Heart left ventricle (tissue), 13 donors: ENCODE measurements around the gene TREH.

ENCODE experiments used
- POLR2A ChIP-seq, 2 donors: fragments of 450-650 bp; IDR thresholded peaks; one replicate each; pipeline ENCODE4 v1.6.1; 2017; ENCODE audit warnings: antibody characterized with exemption in 2 of 2, mild to moderate bottlenecking in 2 of 2, moderate library complexity in 2 of 2
- TF ChIP-seq, protein P1 (sequence below), 12 donors: fragments of 200-600 bp; sonication (generic) in 4 of 12; IDR thresholded peaks; one replicate each; pipeline versions ENCODE4 v1.5.0 to v1.8.0; 2018 to 2022; ENCODE audit warnings: antibody characterized with exemption in 12 of 12, mild to moderate bottlenecking in 5 of 12
- donor health status: ischemic (EF 13 %, LVEDD 7.1; RV severe dilation, severe dysfunction).
- donor health status: DM: no; HTN: yes; CAD: no.
- donor health status: DM: no; HTN: no; CAD: no.
- donor health status: ischemic (EF 25% LVEDD 6.9; RV normal size, moderate dysfunction).
- donor health status: ischemic (EF 25% LVEDD 5.7; RV mildly dilated, moderate dysfunction).
- donor health status: ischemic (EF 35%, LVEDD 5.7; RV mildly dilated, moderate dysfunction).
- donor health status: nonischemic (EF 11% LVEDD 7.7; RV severe dilation, severe dysfunction).
- donor health status: DM: yes; HTN: yes; CAD: no.
- donor health status: PGD.
- donor health status: ischemic (EF 29% LVEDD 5.4; RV normal size, mild dysfunction).
- donor health status: nonischemic (EF 23%, LVEDD 6.1; RV moderate dilation, normal function).

DNA sequence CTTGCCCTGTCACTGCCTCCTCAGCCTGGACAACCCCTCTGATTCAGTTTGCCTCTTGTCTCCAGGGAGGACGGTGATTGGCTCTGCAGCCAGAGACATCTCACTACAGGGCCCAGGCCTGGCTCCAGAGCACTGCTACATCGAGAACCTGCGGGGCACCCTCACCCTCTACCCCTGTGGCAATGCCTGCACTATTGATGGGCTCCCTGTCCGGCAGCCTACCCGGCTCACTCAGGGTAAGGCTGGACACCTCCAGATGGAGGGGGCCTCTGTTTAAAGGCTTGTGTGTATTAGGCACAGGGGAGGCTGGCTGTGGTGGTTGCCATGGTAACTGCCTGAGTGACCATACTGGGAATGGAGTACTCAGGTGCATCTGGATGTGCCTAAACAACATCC is 63.5 kb downstream of the TREH start:
- TF ChIP-seq POLR2A (IDR thresholded peaks at IDR 0.05) = no peak
- TF ChIP-seq, protein P1, sequence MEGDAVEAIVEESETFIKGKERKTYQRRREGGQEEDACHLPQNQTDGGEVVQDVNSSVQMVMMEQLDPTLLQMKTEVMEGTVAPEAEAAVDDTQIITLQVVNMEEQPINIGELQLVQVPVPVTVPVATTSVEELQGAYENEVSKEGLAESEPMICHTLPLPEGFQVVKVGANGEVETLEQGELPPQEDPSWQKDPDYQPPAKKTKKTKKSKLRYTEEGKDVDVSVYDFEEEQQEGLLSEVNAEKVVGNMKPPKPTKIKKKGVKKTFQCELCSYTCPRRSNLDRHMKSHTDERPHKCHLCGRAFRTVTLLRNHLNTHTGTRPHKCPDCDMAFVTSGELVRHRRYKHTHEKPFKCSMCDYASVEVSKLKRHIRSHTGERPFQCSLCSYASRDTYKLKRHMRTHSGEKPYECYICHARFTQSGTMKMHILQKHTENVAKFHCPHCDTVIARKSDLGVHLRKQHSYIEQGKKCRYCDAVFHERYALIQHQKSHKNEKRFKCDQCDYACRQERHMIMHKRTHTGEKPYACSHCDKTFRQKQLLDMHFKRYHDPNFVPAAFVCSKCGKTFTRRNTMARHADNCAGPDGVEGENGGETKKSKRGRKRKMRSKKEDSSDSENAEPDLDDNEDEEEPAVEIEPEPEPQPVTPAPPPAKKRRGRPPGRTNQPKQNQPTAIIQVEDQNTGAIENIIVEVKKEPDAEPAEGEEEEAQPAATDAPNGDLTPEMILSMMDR (IDR thresholded peaks at IDR 0.05) = no peak
